ENCODE data around the gene HCN2.

DNA sequence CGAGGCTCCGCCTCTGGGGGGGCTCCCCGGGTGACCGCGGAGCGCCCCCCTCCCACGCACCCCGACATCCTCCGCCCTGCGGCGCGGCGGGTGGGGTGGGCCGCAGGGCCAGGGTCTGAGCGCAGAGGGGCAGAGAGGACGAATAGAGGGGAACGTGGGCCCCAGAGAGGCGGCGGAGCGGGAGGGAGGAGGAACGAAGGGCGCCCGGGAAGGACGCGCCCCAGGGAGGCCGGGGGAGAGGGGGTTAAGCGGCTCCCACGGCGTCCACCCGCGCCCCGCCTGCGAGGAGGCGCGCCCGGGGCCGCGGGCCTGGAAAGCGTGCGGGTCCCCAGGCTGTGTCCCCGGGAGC lies 1.0 kb downstream of the HCN2 start:
- TF ChIP-seq, protein P1, sequence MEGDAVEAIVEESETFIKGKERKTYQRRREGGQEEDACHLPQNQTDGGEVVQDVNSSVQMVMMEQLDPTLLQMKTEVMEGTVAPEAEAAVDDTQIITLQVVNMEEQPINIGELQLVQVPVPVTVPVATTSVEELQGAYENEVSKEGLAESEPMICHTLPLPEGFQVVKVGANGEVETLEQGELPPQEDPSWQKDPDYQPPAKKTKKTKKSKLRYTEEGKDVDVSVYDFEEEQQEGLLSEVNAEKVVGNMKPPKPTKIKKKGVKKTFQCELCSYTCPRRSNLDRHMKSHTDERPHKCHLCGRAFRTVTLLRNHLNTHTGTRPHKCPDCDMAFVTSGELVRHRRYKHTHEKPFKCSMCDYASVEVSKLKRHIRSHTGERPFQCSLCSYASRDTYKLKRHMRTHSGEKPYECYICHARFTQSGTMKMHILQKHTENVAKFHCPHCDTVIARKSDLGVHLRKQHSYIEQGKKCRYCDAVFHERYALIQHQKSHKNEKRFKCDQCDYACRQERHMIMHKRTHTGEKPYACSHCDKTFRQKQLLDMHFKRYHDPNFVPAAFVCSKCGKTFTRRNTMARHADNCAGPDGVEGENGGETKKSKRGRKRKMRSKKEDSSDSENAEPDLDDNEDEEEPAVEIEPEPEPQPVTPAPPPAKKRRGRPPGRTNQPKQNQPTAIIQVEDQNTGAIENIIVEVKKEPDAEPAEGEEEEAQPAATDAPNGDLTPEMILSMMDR (IDR thresholded peaks at IDR 0.05), result no peak
- no peak for TF ChIP-seq POLR2A (IDR thresholded peaks at IDR 0.05)
